ENCODE measurements around the gene PBRM1. TPM values are rescaled to one million over a fixed set of nuclear protein-coding genes. Genes with fewer than 3 reads are reported as not detected.
A peak's percentile ranks its signal among the peaks of the same experiment; 100 is the strongest.

PBRM1 gene
- total RNA-seq, 1 experiment from 2014 or later = 74.2 TPM

DNA sequence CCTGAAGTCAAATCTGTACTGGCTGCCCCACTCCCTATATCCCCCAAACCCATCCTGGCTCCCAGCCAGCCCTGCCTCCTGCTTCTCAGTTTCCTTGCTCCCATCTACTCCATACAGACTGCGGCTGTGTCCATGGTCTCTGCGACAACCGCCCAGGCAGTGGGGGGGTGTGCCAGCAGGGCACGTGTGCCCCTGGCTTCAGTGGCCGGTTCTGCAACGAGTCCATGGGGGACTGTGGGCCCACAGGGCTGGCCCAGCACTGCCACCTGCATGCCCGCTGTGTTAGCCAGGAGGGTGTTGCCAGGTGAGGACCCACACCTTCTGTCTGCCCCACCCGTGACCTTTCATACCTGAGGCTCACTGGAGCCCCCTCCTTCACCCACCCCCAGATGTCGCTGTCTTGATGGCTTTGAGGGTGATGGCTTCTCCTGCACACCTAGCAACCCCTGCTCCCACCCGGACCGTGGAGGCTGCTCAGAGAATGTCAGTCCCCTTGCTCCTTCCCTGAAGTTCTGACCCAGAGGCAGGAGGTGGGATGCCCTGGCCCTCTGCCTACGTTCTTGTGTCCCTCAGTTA, 175.9 kb downstream of the PBRM1 start:
- H3K4me1 Mint-ChIP-seq = peaks cover 10 to 20% of the 10 kb centered on the region in 2 experiments
- no peaks in the 10 kb centered on the region; the same call in 1 of the 2 replicates for H3K27me3 Mint-ChIP-seq (ENCODE audit: low read depth)
- Histone ChIP-seq H3K14ac (ENCODE audit: insufficient read depth, low read length) (no peak overlapping the region; the same call in 1 of the 2 replicates), H3K9me3 (ENCODE audit: control insufficient read depth, low read depth, low read length) (no peaks in the 10 kb centered on the region), H4K20me1 (ENCODE audit: control insufficient read depth, insufficient read depth, insufficient read length) (peaks cover 3% of the 10 kb centered on the region), H2BK12ac (ENCODE audit: insufficient read length, low read depth, low read length) (no peak overlapping the region), H4K5ac (ENCODE audit: insufficient read length, low read depth, low read length) (no peak overlapping the region), H4K8ac (replicated peaks; ENCODE audit: insufficient read length, low read depth, low read length) (no peak overlapping the region), H2BK120ac (ENCODE audit: low read depth, low read length, poor library complexity, severe bottlenecking) (no peak overlapping the region), H3K4ac (ENCODE audit: low read depth, low read length) (no peak overlapping the region), H3K79me1 (ENCODE audit: insufficient read depth, low read depth, low read length, poor library complexity, severe bottlenecking) (no peaks in the 10 kb centered on the region), H3K18ac (ENCODE audit: insufficient read length, low read depth, low read length) (no peak overlapping the region), H2BK15ac (ENCODE audit: low read depth, low read length) (no peak overlapping the region), H3K4me2 (ENCODE audit: insufficient read depth, insufficient read length, low read length) (no peak overlapping the region), H3K27me3 (ENCODE audit: insufficient read depth, low read length) (no peaks in the 10 kb centered on the region), H3T11ph (ENCODE audit: low read length) (no peak overlapping the region), H3K9ac (ENCODE audit: extremely low read depth, insufficient read length, low read length) (no peak overlapping the region), H2BK20ac (ENCODE audit: low read depth, low read length, poor library complexity, severe bottlenecking) (no peak overlapping the region), H2AFZ (ENCODE audit: low read length) (no peak overlapping the region), H3K4me1 (ENCODE audit: insufficient read depth, low read length) (no peaks in the 10 kb centered on the region), H3K23ac (ENCODE audit: insufficient read length, low read depth, low read length) (no peak overlapping the region), H3K56ac (ENCODE audit: insufficient read length, low read depth, low read length) (no peak overlapping the region), H3K27ac (ENCODE audit: insufficient read length, low read depth, low read length) (no peak overlapping the region), H2BK5ac (ENCODE audit: insufficient read length, low read length) (no peak overlapping the region), H3K79me2 (ENCODE audit: insufficient read depth, low read length) (no peaks in the 10 kb centered on the region), H3K23me2 (ENCODE audit: insufficient read length, low read depth, low read length, poor library complexity, severe bottlenecking) (no peaks in the 10 kb centered on the region), H2AK5ac (ENCODE audit: insufficient read length, low read length) (no peak overlapping the region), H4K91ac (ENCODE audit: insufficient read length, low read depth, low read length) (no peak overlapping the region)
- H3K9me3 Mint-ChIP-seq = no peaks in the 10 kb centered on the region
- DNase-seq = no peak
- no CpG with 5 or more reads among the region's 12 CpGs for WGBS (ENCODE audit: extremely low coverage, insufficient read length, low lambda C conversion rate)
- no peak overlapping the region for H3K4me3 Mint-ChIP-seq
- peak overlapping the region in 1 of 3 experiments; percentile 44; a peak in 1 of 7 replicates for H3K27ac Mint-ChIP-seq
- TF ChIP-seq, protein P1, sequence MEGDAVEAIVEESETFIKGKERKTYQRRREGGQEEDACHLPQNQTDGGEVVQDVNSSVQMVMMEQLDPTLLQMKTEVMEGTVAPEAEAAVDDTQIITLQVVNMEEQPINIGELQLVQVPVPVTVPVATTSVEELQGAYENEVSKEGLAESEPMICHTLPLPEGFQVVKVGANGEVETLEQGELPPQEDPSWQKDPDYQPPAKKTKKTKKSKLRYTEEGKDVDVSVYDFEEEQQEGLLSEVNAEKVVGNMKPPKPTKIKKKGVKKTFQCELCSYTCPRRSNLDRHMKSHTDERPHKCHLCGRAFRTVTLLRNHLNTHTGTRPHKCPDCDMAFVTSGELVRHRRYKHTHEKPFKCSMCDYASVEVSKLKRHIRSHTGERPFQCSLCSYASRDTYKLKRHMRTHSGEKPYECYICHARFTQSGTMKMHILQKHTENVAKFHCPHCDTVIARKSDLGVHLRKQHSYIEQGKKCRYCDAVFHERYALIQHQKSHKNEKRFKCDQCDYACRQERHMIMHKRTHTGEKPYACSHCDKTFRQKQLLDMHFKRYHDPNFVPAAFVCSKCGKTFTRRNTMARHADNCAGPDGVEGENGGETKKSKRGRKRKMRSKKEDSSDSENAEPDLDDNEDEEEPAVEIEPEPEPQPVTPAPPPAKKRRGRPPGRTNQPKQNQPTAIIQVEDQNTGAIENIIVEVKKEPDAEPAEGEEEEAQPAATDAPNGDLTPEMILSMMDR (conservative IDR thresholded peaks at IDR 0.05) = no peak
- H3K36me3 Mint-ChIP-seq (ENCODE audit: insufficient read depth in 1 of 3, low read depth in 3 of 3) = no peaks in the 10 kb centered on the region; a peak in 1 of 7 replicates

Data from H9 (cell line).